ENCODE data around the gene URB2. TPM values are rescaled to one million over a fixed set of nuclear protein-coding genes. Genes with fewer than 3 reads are reported as not detected.

URB2 gene
- total RNA-seq, 1 donor: 9.0 TPM

DNA sequence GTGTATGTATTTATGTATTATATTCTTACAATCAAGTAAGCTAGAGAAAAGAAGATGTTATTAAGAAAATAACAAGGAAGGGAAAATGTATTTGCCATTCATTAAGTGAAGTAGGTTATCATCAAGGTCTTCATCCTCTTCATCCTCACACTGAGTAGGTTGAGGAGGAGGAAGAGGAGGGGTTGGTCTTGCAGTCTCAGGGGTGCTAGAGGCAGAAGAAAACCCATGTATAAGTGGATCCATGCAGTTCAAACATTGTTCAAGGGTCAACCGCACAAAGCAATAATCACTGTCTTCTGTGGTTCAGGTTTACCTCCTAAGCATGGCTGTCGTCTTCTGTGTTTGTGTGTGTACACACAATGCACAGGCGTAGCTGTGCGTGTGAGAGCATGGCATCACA lies 16.9 kb downstream of the URB2 start:
- no peaks in the 10 kb centered on the region for H3K4me1 ChIP-seq (ENCODE audit: insufficient read depth, low read length)
- H4K20me1 ChIP-seq (ENCODE audit: insufficient read depth, low read length): peaks cover 12% of the 10 kb centered on the region
- no peak overlapping the region for H2AFZ ChIP-seq (ENCODE audit: low read length)
- H3K4me2 ChIP-seq (ENCODE audit: insufficient read depth, low read length): no peak overlapping the region
- H3K36me3 ChIP-seq (ENCODE audit: insufficient read depth, low read length): peaks cover 37% of the 10 kb centered on the region
- H3K27ac ChIP-seq (ENCODE audit: low read depth, low read length): no peak overlapping the region
- H3K9me3 ChIP-seq (ENCODE audit: low read depth, low read length): no peaks in the 10 kb centered on the region
- TF ChIP-seq, protein P1, sequence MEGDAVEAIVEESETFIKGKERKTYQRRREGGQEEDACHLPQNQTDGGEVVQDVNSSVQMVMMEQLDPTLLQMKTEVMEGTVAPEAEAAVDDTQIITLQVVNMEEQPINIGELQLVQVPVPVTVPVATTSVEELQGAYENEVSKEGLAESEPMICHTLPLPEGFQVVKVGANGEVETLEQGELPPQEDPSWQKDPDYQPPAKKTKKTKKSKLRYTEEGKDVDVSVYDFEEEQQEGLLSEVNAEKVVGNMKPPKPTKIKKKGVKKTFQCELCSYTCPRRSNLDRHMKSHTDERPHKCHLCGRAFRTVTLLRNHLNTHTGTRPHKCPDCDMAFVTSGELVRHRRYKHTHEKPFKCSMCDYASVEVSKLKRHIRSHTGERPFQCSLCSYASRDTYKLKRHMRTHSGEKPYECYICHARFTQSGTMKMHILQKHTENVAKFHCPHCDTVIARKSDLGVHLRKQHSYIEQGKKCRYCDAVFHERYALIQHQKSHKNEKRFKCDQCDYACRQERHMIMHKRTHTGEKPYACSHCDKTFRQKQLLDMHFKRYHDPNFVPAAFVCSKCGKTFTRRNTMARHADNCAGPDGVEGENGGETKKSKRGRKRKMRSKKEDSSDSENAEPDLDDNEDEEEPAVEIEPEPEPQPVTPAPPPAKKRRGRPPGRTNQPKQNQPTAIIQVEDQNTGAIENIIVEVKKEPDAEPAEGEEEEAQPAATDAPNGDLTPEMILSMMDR (IDR thresholded peaks at IDR 0.05; ENCODE audit: extremely low read depth, low read depth, low read length): no peak
- DNase-seq (ENCODE audit: insufficient read length, low spot score, missing footprints): no peak
- peaks cover 22% of the 10 kb centered on the region for H3K79me2 ChIP-seq (ENCODE audit: insufficient read depth, low read length)
- no peak overlapping the region for H3K4me3 ChIP-seq (ENCODE audit: insufficient read depth, low read length)
- no peaks in the 10 kb centered on the region for H3K27me3 ChIP-seq (ENCODE audit: insufficient read depth, low read length)

DNA sequence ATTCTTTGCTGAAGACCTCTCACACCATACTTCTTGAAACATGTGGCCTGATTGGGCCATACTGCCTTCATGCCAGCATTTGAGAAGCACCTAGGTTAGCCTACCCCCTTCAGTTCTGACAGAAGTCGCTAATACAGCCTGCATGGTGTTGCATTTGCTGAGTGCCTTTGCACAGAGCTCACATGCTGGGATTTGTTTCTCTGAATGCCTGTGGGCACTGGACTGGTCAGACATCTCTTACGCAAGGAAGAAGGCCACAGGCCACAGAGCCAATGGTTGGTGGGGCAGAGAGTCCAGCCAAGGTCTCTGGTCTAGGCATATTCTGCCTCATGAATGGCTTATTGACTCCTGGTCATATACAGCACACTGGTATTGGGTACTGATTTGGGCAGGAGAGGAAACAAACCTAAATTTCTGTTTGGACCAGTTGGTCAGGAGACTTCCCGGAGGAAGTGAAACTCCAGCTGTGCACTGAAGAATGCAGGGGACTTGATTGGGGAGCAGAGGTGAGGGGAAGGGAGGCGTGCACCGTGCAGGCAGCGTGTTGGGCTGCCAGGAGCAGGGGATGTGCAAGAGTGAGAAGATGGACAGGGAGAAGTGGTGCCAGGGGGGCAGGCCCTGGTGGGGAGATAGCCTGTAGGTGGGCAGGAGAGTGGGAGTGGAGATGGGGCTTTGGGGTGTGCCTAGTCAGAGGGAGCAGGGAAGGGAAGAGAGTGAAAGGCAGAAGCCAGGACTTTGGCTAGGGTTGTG lies 18.1 kb downstream of the URB2 start:
- Histone ChIP-seq H3K4me3 (ENCODE audit: insufficient read depth, low read length) (no peak overlapping the region), H3K79me2 (ENCODE audit: insufficient read depth, low read length) (peaks cover 22% of the 10 kb centered on the region), H2AFZ (ENCODE audit: low read length) (no peak overlapping the region), H4K20me1 (ENCODE audit: insufficient read depth, low read length) (peaks cover 12% of the 10 kb centered on the region), H3K27me3 (ENCODE audit: insufficient read depth, low read length) (no peaks in the 10 kb centered on the region), H3K27ac (ENCODE audit: low read depth, low read length) (no peak overlapping the region), H3K4me1 (ENCODE audit: insufficient read depth, low read length) (no peaks in the 10 kb centered on the region), H3K4me2 (ENCODE audit: insufficient read depth, low read length) (no peak overlapping the region), H3K9me3 (ENCODE audit: low read depth, low read length) (no peaks in the 10 kb centered on the region), H3K36me3 (ENCODE audit: insufficient read depth, low read length) (peaks cover 48% of the 10 kb centered on the region)
- DNase-seq (ENCODE audit: insufficient read length, low spot score, missing footprints): no peak
- TF ChIP-seq, protein P1 (IDR thresholded peaks at IDR 0.05; ENCODE audit: extremely low read depth, low read depth, low read length): no peak

DNA sequence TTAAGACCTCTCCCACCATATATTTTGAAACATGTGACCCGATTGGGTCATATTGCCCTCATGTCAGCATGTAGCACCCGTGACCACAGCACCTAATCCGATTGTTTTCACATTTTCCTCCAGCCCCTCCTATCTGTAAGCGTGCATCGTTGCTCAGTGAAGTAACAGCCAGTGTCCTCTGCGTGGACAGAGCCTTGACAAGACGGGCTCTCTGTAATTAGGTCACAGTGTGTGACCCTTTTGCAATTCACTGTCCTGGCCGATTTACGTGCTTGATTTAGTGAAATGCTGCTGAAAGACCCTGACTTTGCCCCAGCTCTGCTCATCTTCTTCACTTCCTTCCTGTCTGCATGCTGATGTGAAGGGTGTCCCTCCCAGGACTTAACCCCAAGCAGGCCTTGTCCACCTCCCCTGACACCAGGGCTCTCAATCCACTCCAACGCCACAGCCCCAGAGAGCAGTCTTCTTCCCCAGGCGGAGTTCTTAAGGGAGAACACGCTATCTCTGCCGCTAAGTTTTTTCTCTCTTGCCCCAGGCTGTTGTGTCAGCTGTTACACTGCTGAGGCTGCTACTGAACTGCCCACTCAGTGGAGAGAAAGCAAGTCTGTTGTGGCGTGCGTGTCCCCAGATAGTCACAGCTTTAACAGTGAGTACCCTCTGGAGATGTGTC lies 19.4 kb downstream of the URB2 start:
- Histone ChIP-seq H3K79me2 (ENCODE audit: insufficient read depth, low read length) (peaks cover 14% of the 10 kb centered on the region), H2AFZ (ENCODE audit: low read length) (no peak overlapping the region), H3K27ac (ENCODE audit: low read depth, low read length) (no peak overlapping the region), H3K4me1 (ENCODE audit: insufficient read depth, low read length) (no peaks in the 10 kb centered on the region), H3K4me3 (ENCODE audit: insufficient read depth, low read length) (no peak overlapping the region), H3K36me3 (ENCODE audit: insufficient read depth, low read length) (peaks cover 57% of the 10 kb centered on the region), H3K4me2 (ENCODE audit: insufficient read depth, low read length) (no peak overlapping the region), H3K27me3 (ENCODE audit: insufficient read depth, low read length) (no peaks in the 10 kb centered on the region), H4K20me1 (ENCODE audit: insufficient read depth, low read length) (peaks cover 12% of the 10 kb centered on the region), H3K9me3 (ENCODE audit: low read depth, low read length) (no peaks in the 10 kb centered on the region)
- TF ChIP-seq, protein P1 (IDR thresholded peaks at IDR 0.05; ENCODE audit: extremely low read depth, low read depth, low read length): no peak
- DNase-seq (ENCODE audit: insufficient read length, low spot score, missing footprints): no peak

DNA sequence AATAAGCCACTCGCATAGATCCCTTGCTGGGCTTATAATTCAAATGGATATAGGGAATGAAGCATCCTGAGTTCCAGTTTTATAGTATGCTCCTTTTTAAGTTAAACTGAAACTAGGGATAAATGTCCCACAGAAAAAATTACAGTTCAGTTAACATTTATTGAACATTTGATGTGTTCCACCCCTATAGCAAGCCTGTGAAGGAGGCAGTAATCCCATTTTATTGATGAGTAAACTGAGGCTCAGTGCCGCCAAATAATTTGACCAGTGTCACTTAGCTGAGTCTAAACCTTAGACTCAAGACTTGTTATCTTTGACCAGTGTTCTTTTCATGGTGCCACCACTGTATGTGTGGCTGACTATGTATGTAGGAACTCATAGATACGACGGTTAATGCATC lies 22.4 kb downstream of the URB2 start:
- Histone ChIP-seq H2AFZ (ENCODE audit: low read length) (no peak overlapping the region), H3K9me3 (ENCODE audit: low read depth, low read length) (no peaks in the 10 kb centered on the region), H3K36me3 (ENCODE audit: insufficient read depth, low read length) (peaks cover 64% of the 10 kb centered on the region), H4K20me1 (ENCODE audit: insufficient read depth, low read length) (peaks cover 3% of the 10 kb centered on the region), H3K4me2 (ENCODE audit: insufficient read depth, low read length) (no peak overlapping the region), H3K27ac (ENCODE audit: low read depth, low read length) (no peak overlapping the region), H3K4me1 (ENCODE audit: insufficient read depth, low read length) (no peaks in the 10 kb centered on the region), H3K79me2 (ENCODE audit: insufficient read depth, low read length) (no peaks in the 10 kb centered on the region), H3K27me3 (ENCODE audit: insufficient read depth, low read length) (no peaks in the 10 kb centered on the region), H3K4me3 (ENCODE audit: insufficient read depth, low read length) (no peak overlapping the region)
- TF ChIP-seq, protein P1 (IDR thresholded peaks at IDR 0.05; ENCODE audit: extremely low read depth, low read depth, low read length): no peak
- DNase-seq (ENCODE audit: insufficient read length, low spot score, missing footprints): no peak
